Testis (tissue), 2 donors: ENCODE results near the gene RPA3.

Experiments used
- CTCF ChIP-seq, 3 experiments: fragments of 450-650 bp in 2 of 3; fragments of 200-600 bp in 1 of 3; sonication (generic) in 1 of 3; IDR thresholded peaks; one replicate each; pipeline ENCODE4 v1.5.1; 2016 to 2019; ENCODE audit warnings: antibody characterized with exemption in 3 of 3, mild to moderate bottlenecking in 2 of 3, moderate library complexity in 1 of 3
- POLR2A ChIP-seq: fragments of 450-650 bp; IDR thresholded peaks from one replicate; pipeline ENCODE4 v1.6.1; 2017; ENCODE audit warnings: antibody characterized with exemption, mild to moderate bottlenecking, moderate library complexity

DNA sequence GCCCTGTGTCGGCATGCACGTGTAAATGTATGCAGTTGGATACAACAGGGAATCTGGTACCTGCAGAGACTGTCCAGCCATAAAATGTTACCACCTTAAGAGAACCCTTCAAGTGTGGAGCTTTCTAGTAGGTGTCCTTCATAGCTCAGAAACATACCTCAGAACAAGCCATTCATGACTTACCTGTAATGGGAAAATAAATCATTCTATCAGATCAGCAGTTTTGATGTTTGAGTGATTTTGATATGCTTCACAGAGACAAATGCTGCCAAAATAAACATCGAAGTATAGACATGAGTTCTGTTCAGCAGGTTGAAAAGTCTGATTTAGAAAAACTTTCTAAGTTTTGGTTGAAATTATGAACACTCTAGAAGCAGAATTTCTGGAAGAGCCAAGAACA lies 111.4 kb downstream of the RPA3 start:
- TF ChIP-seq CTCF (IDR thresholded peaks at IDR 0.05), result no peak
- no peak for TF ChIP-seq POLR2A
